Panc1 (cell line): ENCODE results near the gene DGCR8. TPM values are rescaled to one million over a fixed set of nuclear protein-coding genes. Genes with fewer than 3 reads are reported as not detected.

Source experiments
- ATAC-seq: fragments of 200-7000 bp; cut with Tn5 transposase; 2 replicates; pipeline ENCODE4 v1.9.1; 2020; ENCODE audit warnings: mild to moderate bottlenecking, moderate library complexity
- BruUV-seq: library from RNA; stranded (reverse); fragments of 400-500 nt; replicated peaks from 2 replicates; lab custom pipeline; 2021; lab: Mats Ljungman, UMichigan
- CTCF ChIA-PET: fragments of 300-600 bp; sonication (Branson Sonifier 250); formaldehyde crosslinking; loops from one replicate; lab custom pipeline; 2022; ENCODE audit warnings: antibody characterized with exemption; lab: Charles Lee
- POLR2A ChIA-PET: fragments of 300-600 bp; sonication (Branson Sonifier 250); formaldehyde crosslinking; loops from one replicate; lab custom pipeline; 2022; ENCODE audit warnings: antibody characterized with exemption; lab: Charles Lee
- DNase-seq: peaks from one replicate; pipeline ENCODE4 v3.0.0-alpha.2; 2010; ENCODE audit warnings: low read depth, low spot score
- H3K27ac ChIP-seq: 2 replicates; pipeline ENCODE4 v1.5.1; 2011; ENCODE audit warnings: mild to moderate bottlenecking, low read length, inconsistent platforms
- H3K27me3 ChIP-seq: fragments of 200-500 bp; sonication (Bioruptor generic); 2 replicates; pipeline ENCODE4 v1.6.0; 2014; ENCODE audit warnings: low read length, inconsistent platforms; ENCODE audit not compliant: control insufficient read depth, insufficient read depth
- H3K36me3 ChIP-seq: fragments of 200-500 bp; sonication (Bioruptor generic); 2 replicates; pipeline ENCODE4 v1.5.1; 2014; ENCODE audit warnings: inconsistent platforms, mild to moderate bottlenecking, low read length, moderate library complexity; ENCODE audit not compliant: control insufficient read depth, insufficient read depth
- H3K4me1 ChIP-seq: 2 replicates; pipeline ENCODE4 v1.5.1; 2011; ENCODE audit warnings: inconsistent platforms, mild to moderate bottlenecking, low read length, moderate library complexity; ENCODE audit not compliant: control insufficient read depth, insufficient read depth
- H3K4me3 ChIP-seq, 2 experiments: 2 replicates each; pipeline ENCODE4 v1.5.1; 2011 to 2012; ENCODE audit warnings: low read depth in 2 of 2, low read length in 2 of 2, mild to moderate bottlenecking in 2 of 2, inconsistent platforms in 1 of 2, moderate library complexity in 1 of 2
- H3K9me3 ChIP-seq: fragments of 200-500 bp; sonication (Bioruptor generic); 2 replicates; pipeline ENCODE4 v1.5.1; 2014; ENCODE audit warnings: low read depth, mild to moderate bottlenecking, inconsistent platforms, low read length, moderate library complexity; ENCODE audit not compliant: control insufficient read depth, insufficient read depth
- CTCF ChIP-seq: fragments of 450-650 bp; IDR thresholded peaks from 2 replicates; pipeline ENCODE4 v1.5.1; 2017; ENCODE audit warnings: mild to moderate bottlenecking
- POLR2AphosphoS5 ChIP-seq: IDR thresholded peaks from 2 replicates; pipeline ENCODE4 v1.6.1; 2012; ENCODE audit warnings: mild to moderate bottlenecking, low read depth, low read length, moderate library complexity
- REST ChIP-seq, 2 experiments: IDR thresholded peaks; 2 replicates each; pipeline ENCODE4 v1.6.1; 2011 to 2012; ENCODE audit warnings: low read depth in 2 of 2, control low read depth in 1 of 2, low read length in 1 of 2, mild to moderate bottlenecking in 1 of 2, moderate library complexity in 1 of 2; ENCODE audit not compliant: insufficient read depth in 1 of 2
- SIN3A ChIP-seq: IDR thresholded peaks from 2 replicates; pipeline ENCODE4 v1.6.1; 2012; ENCODE audit warnings: low read depth, mild to moderate bottlenecking, low read length, moderate library complexity, borderline replicate concordance; ENCODE audit not compliant: insufficient read depth
- TCF7L2 ChIP-seq: IDR thresholded peaks from 2 replicates; pipeline ENCODE4 v1.6.1; 2011; ENCODE audit warnings: mild to moderate bottlenecking, low read depth, low read length, inconsistent platforms
- in situ Hi-C: cut with HindIII; loops from 2 replicates; pipeline ENCODE4 v1.10.0; 2016; ENCODE audit warnings: low sequenced_read_pairs, low pct_unique_long_range_greater_than_20kb
- intact Hi-C: fragments of 100-400 bp; cut with micrococcal nuclease; formaldehyde crosslinking; loops from one replicate; pipeline ENCODE4 v1.10.0; 2022; ENCODE audit not compliant: unreplicated experiment
- total RNA-seq: library from RNA; stranded (reverse); gene quantifications from one replicate; pipeline ENCODE4 v1.2.1, GENCODE V29; 2021; ENCODE audit not compliant: unreplicated experiment

Gene DGCR8
- total RNA-seq, 1 experiment from 2014 or later = 35.0 TPM

- DNase-seq = no peak
- no peak for ATAC-seq
- intact Hi-C loops (no loop called here), in situ Hi-C loops (no loop called here)
- TF ChIP-seq SIN3A (no peak), REST (IDR thresholded peaks at IDR 0.05; ENCODE audit: insufficient read depth in 1 of 2, low read depth in 2 of 2, low read length in 1 of 2) (no peak), POLR2AphosphoS5 (no peak), CTCF (no peak), TCF7L2 (no peak)
- Histone ChIP-seq H3K4me3 (no peak overlapping the region), H3K27ac (no peak overlapping the region), H3K36me3 (no peaks in the 10 kb centered on the region), H3K4me1 (no peaks in the 10 kb centered on the region), H3K9me3 (no peaks in the 10 kb centered on the region), H3K27me3 (no peaks in the 10 kb centered on the region)
- POLR2A ChIA-PET = no interaction called here
- BruUV-seq = no TSS peak
- CTCF ChIA-PET = no interaction called here
These were observed 26.5 kb upstream of the DGCR8 start for GRCh38 chr22:20053407-20054033.

DNA sequence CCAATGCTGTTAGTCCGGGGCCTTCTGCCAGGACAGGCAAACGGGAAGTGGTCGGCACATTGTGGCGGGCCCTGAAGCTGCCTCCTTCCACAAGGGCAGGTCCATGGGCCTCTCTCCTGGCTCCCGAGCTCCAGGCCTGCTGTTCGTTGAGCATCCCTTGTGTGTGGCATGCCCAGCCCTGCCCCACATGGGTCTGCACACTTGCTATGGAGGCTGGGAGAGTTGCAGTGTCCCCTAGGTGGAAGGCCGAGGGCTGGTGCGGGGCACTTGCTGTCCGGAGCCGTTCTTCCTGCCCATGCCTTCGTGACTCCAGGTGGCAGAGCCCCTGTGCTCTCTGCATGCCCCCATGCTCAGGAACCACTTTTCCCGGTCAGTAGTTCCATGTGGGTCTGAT, 26.0 kb upstream of the DGCR8 start:
- no peak for ATAC-seq
- in situ Hi-C loops = no loop called here
- no peaks in the 10 kb centered on the region for H3K9me3 ChIP-seq
- no peak overlapping the region for H3K4me3 ChIP-seq
- ChIA-PET POLR2A (no interaction called here), CTCF (no interaction called here)
- H3K36me3 ChIP-seq = no peaks in the 10 kb centered on the region
- H3K27me3 ChIP-seq = no peaks in the 10 kb centered on the region
- DNase-seq = no peak
- H3K4me1 ChIP-seq = no peaks in the 10 kb centered on the region
- no peak overlapping the region for H3K27ac ChIP-seq
- TF ChIP-seq POLR2AphosphoS5 (no peak), REST (IDR thresholded peaks at IDR 0.05; ENCODE audit: insufficient read depth in 1 of 2, low read depth in 2 of 2, low read length in 1 of 2) (no peak), CTCF (no peak), SIN3A (no peak), TCF7L2 (no peak)
- BruUV-seq = no TSS peak
- intact Hi-C loops = no loop called here
